Measurements from ENCODE around the gene GLOD4. TPM values are rescaled to one million over a fixed set of nuclear protein-coding genes. Genes with fewer than 3 reads are reported as not detected.

GLOD4 gene
- total RNA-seq, 2 donors from 2014 or later, result 18.5 to 30.9 TPM

DNA sequence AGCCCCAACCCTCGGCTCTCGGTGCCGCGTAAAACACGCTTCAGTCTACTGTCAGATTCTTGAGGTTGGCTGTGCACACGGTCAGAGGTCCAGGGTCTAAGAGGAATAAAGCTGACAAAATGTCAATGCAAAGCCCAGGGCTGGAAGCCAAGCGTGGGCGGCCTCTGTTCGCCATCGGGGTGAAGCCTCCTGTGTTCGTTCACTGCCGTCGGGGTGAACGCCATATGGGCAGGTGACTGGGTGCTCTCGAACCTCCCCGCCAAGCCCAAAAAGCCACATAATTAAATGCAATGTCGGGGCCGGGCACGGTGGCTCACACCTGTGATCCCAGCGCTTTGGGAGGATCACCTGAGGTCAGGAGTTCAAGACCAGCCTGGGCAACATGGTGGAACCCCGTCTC lies 44.7 kb upstream of the GLOD4 start:
- no peaks in the 10 kb centered on the region for H3K9me3 ChIP-seq
- H3K27me3 ChIP-seq, result no peaks in the 10 kb centered on the region
- DNase-seq (no peak), ATAC-seq (no peak)
- peaks cover 0 to 3% of the 10 kb centered on the region in 2 donors for H3K36me3 ChIP-seq (replicated peaks in 1 of 2; ENCODE audit: insufficient read depth in 1 of 2, low read depth in 2 of 2)
- no peak overlapping the region for H3K4me3 ChIP-seq
- WGBS, 2 donors, result 91 to 93% methylated on average over 16 to 21 of the region's 21 CpGs
- no peaks in the 10 kb centered on the region for H3K4me1 ChIP-seq
- intact Hi-C loops (cut with DNase I), result no loop called here
- H3K27ac ChIP-seq, result no peak overlapping the region
- TF ChIP-seq POLR2A (IDR thresholded peaks at IDR 0.05), result no peak
- TF ChIP-seq CTCF (IDR thresholded peaks at IDR 0.05), result no peak

- TF ChIP-seq CTCF (IDR thresholded peaks at IDR 0.05) (no peak), POLR2A (IDR thresholded peaks at IDR 0.05) (no peak)
- Histone ChIP-seq H3K4me1 (no peaks in the 10 kb centered on the region), H3K9me3 (no peaks in the 10 kb centered on the region), H3K4me3 (no peak overlapping the region), H3K27me3 (no peaks in the 10 kb centered on the region), H3K27ac (no peak overlapping the region), H3K36me3 (replicated peaks in 1 of 2; ENCODE audit: insufficient read depth in 1 of 2, low read depth in 2 of 2) (peaks cover 0 to 3% of the 10 kb centered on the region in 2 donors)
- 82 to 85% methylated on average over 17 of the region's 17 CpGs for WGBS, 2 donors
- DNase-seq (no peak), ATAC-seq (no peak)
- intact Hi-C loops (cut with DNase I), result no loop called here
Measured at GRCh38 chr17:825216-825615, 43.1 kb upstream of the GLOD4 start.

DNA sequence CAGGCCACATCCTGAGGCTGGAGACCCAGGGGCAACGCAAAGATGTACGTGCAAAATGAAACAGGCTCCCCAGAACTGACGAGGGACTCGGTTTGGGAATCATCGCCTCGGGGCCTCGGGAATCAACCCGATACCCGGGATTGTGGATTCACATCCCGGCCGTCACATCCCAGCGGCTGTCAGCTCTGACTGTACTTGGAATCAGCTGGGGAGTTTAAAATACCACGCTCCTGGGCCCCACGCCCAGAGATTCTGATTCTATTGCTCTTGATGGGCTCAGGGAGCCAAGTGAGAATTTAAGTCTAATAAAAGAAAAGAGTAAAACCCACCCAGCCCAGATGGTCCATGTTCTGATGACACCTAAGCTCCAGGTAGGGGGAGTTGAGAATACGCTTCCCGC lies 42.3 kb upstream of the GLOD4 start:
- Histone ChIP-seq H3K27me3 (no peaks in the 10 kb centered on the region), H3K27ac (no peak overlapping the region), H3K9me3 (no peaks in the 10 kb centered on the region), H3K4me3 (no peak overlapping the region), H3K4me1 (no peaks in the 10 kb centered on the region), H3K36me3 (replicated peaks in 1 of 2; ENCODE audit: insufficient read depth in 1 of 2, low read depth in 2 of 2) (peaks cover 0 to 6% of the 10 kb centered on the region in 2 donors)
- TF ChIP-seq POLR2A (IDR thresholded peaks at IDR 0.05), result no peak
- TF ChIP-seq CTCF (IDR thresholded peaks at IDR 0.05), result no peak
- intact Hi-C loops (cut with DNase I), result no loop called here
- no peak for ATAC-seq
- WGBS, 2 donors, result 90 to 92% methylated on average over 15 to 16 of the region's 16 CpGs
- no peak for DNase-seq

GRCh38 chr17:823501-823902 lies 41.4 kb upstream of the GLOD4 start:
- H3K4me1 ChIP-seq, result no peaks in the 10 kb centered on the region
- H3K9me3 ChIP-seq, result no peaks in the 10 kb centered on the region
- intact Hi-C loops (cut with DNase I), result no loop called here
- no peak overlapping the region for H3K4me3 ChIP-seq
- H3K36me3 ChIP-seq (replicated peaks in 1 of 2; ENCODE audit: insufficient read depth in 1 of 2, low read depth in 2 of 2), result peaks cover 3 to 6% of the 10 kb centered on the region in 2 donors
- no peak for DNase-seq
- 85 to 93% methylated on average over 6 to 9 of the region's 9 CpGs for WGBS, 2 donors
- H3K27ac ChIP-seq, result no peak overlapping the region
- ATAC-seq, result no peak
- no peak for TF ChIP-seq CTCF (IDR thresholded peaks at IDR 0.05)
- no peak for TF ChIP-seq POLR2A (IDR thresholded peaks at IDR 0.05)
- no peaks in the 10 kb centered on the region for H3K27me3 ChIP-seq

DNA sequence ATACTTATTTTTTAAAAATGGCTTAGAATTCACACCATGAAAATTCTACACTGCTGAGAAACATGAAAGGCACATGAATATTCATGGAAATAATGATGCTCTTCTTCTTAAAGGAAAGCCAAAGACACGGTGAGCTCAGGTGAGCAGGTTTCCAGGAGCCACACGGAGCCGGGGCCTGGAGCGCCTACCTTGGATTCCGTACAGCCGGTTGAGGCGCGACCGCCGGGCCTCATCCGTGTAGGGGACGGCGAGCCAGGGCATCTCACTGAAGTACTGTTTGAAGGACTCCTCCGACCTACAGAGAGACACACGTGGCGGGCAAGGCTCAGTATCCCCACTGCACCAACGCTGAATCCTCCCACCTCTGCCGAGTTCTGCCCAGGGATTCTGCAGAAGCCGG lies 37.2 kb upstream of the GLOD4 start:
- peaks cover 3 to 6% of the 10 kb centered on the region in 2 donors for H3K36me3 ChIP-seq (replicated peaks in 1 of 2; ENCODE audit: insufficient read depth in 1 of 2, low read depth in 2 of 2)
- H3K4me1 ChIP-seq, result no peaks in the 10 kb centered on the region
- no peak for TF ChIP-seq POLR2A (IDR thresholded peaks at IDR 0.05)
- TF ChIP-seq CTCF (IDR thresholded peaks at IDR 0.05), result no peak
- H3K27me3 ChIP-seq, result no peaks in the 10 kb centered on the region
- ATAC-seq (no peak), DNase-seq (no peak)
- intact Hi-C loops (cut with DNase I), result no loop called here
- no peak overlapping the region for H3K27ac ChIP-seq
- no peak overlapping the region for H3K4me3 ChIP-seq
- WGBS, 2 donors, result 89 to 93% methylated on average over 15 to 19 of the region's 19 CpGs
- no peaks in the 10 kb centered on the region for H3K9me3 ChIP-seq

All from body of pancreas (tissue), 4 donors.